ENCODE results near the gene GABRA5.

DNA sequence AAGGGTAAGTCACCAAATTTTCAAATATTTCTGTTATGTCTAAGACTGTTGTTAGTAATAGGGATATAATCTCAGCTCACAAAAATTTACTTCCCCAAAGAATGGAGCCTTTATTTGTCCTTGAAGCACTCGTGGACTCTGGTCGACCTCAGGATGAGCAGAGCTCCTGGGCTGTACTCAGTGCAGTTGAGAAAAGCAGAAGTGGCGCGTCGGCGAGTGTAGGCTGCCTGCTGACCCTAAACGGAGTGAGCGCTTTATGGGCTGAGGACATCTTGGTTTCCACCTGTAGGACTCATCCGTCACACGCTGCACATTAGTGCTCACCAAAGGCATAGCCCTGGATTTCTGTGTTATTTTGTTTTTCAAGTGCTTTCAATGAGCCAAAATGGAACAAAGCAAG, 11.0 kb downstream of the GABRA5 start:
- TF ChIP-seq, protein P1, sequence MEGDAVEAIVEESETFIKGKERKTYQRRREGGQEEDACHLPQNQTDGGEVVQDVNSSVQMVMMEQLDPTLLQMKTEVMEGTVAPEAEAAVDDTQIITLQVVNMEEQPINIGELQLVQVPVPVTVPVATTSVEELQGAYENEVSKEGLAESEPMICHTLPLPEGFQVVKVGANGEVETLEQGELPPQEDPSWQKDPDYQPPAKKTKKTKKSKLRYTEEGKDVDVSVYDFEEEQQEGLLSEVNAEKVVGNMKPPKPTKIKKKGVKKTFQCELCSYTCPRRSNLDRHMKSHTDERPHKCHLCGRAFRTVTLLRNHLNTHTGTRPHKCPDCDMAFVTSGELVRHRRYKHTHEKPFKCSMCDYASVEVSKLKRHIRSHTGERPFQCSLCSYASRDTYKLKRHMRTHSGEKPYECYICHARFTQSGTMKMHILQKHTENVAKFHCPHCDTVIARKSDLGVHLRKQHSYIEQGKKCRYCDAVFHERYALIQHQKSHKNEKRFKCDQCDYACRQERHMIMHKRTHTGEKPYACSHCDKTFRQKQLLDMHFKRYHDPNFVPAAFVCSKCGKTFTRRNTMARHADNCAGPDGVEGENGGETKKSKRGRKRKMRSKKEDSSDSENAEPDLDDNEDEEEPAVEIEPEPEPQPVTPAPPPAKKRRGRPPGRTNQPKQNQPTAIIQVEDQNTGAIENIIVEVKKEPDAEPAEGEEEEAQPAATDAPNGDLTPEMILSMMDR (IDR thresholded peaks at IDR 0.05), result no peak
- TF ChIP-seq ZFX (IDR thresholded peaks at IDR 0.05; ENCODE audit: borderline replicate concordance), result no peak
